Kidney (tissue), 14 donors: ENCODE data around the gene RASGRP2. TPM values are rescaled to one million over a fixed set of nuclear protein-coding genes. Genes with fewer than 3 reads are reported as not detected.

Source experiments
- DNase-seq, 5 donors: peaks; one replicate each; pipeline ENCODE4 v3.0.0-alpha.2; 2013 to 2020
- FAIRE-seq: peaks from 2 replicates; lab custom pipeline; 2012; peaks lifted over from hg19 to GRCh38; lab: Jason Lieb, UNC
- H3K27ac ChIP-seq, 2 donors: one replicate each; pipeline ENCODE4 v1.7.0; 2013; ENCODE audit warnings: low read depth in 2 of 2, low read length in 2 of 2, inconsistent platforms in 1 of 2
- H3K27me3 ChIP-seq: one replicate; pipeline ENCODE4 v1.7.1; 2013; ENCODE audit warnings: low read length, inconsistent platforms; ENCODE audit not compliant: control insufficient read depth, insufficient read depth
- H3K36me3 ChIP-seq, 3 donors: one replicate each; pipeline versions ENCODE4 v1.7.0 to v1.7.1; 2013; ENCODE audit warnings: low read length in 3 of 3, control low read depth in 1 of 3, inconsistent platforms in 1 of 3; ENCODE audit not compliant: insufficient read depth in 3 of 3, control insufficient read depth in 2 of 3
- H3K4me1 ChIP-seq, 3 donors: one replicate each; pipeline versions ENCODE4 v1.7.0 to v1.7.1; 2013; ENCODE audit warnings: low read length in 3 of 3, inconsistent platforms in 1 of 3, low read depth in 1 of 3; ENCODE audit not compliant: control insufficient read depth in 2 of 3, insufficient read depth in 2 of 3
- H3K4me3 ChIP-seq, 3 donors: one replicate each; pipeline versions ENCODE4 v1.7.0 to v1.8.1; 2013; ENCODE audit warnings: low read length in 3 of 3, control low read depth in 1 of 3, inconsistent platforms in 1 of 3
- H3K9ac ChIP-seq, 3 donors: one replicate each; pipeline versions ENCODE4 v1.7.0 to v1.7.1; 2013; ENCODE audit warnings: low read length in 3 of 3, control low read depth in 1 of 3, inconsistent platforms in 1 of 3
- H3K9me3 ChIP-seq, 3 donors: one replicate each; pipeline versions ENCODE4 v1.7.0 to v1.7.1; 2013; ENCODE audit warnings: low read length in 3 of 3, control low read depth in 1 of 3, inconsistent platforms in 1 of 3; ENCODE audit not compliant: control insufficient read depth in 2 of 3, insufficient read depth in 1 of 3
- CTCF ChIP-seq: IDR thresholded peaks from 3 replicates; pipeline ENCODE4 v1.5.1; 2012; ENCODE audit warnings: mild to moderate bottlenecking, moderate library complexity, borderline replicate concordance; ENCODE audit not compliant: insufficient read depth; ENCODE audit errors: extremely low read depth
- intact Hi-C: fragments of 100-400 bp; cut with DNase I; formaldehyde crosslinking; loops from one replicate; pipeline ENCODE4 v1.11.1; 2022
- polyA plus RNA-seq: library from polyadenylated mRNA; stranded (reverse); fragments of 350-450 nt; fragmentation: Illumina TruSeq; extraction: RNeasy Lipid Tissue Mini Kit (QIAGEN cat#74804); gene quantifications from one replicate; pipeline ENCODE4 v1.2.3, GENCODE V29; 2014; ENCODE audit warnings: low read depth, low replicate concordance; ENCODE audit not compliant: insufficient read depth
- total RNA-seq: library from RNA; stranded (reverse); fragmentation: NEBNext Ultra II Directional; extraction: Animal tissue kit (Norgen Biotek cat#: 25700); gene quantifications from one replicate; pipeline ENCODE4 v1.2.1, GENCODE V29; 2021
- donor health status: control.
- donor health status: control.
- donor health status: control.
- donor health status: control.
- donor health status: control.
- donor health status: DM: yes; HTN: yes; CAD: no.
- donor health status: Normal renal cell carcinoma (clear cell type).

RASGRP2 gene
- total and polyA plus RNA-seq, 2 donors from 2014 or later: 14.1 to 42.6 TPM

- no peaks in the 10 kb centered on the region for H3K4me1 ChIP-seq
- H3K9me3 ChIP-seq: no peaks in the 10 kb centered on the region
- DNase-seq: no peak
- no peaks in the 10 kb centered on the region for H3K36me3 ChIP-seq
- no peak overlapping the region for H3K27ac ChIP-seq
- no peak overlapping the region for H3K4me3 ChIP-seq
- no peaks in the 10 kb centered on the region for H3K27me3 ChIP-seq
- FAIRE-seq: no peak
- TF ChIP-seq CTCF: no peak
- no peak overlapping the region for H3K9ac ChIP-seq
- intact Hi-C loops: no loop called here
These were observed 47.9 kb downstream of the RASGRP2 start for GRCh38 chr11:64696045-64696444.

- intact Hi-C loops: no loop called here
- Histone ChIP-seq H3K4me3 (no peak overlapping the region), H3K9ac (no peak overlapping the region), H3K36me3 (no peaks in the 10 kb centered on the region), H3K4me1 (no peaks in the 10 kb centered on the region), H3K27me3 (no peaks in the 10 kb centered on the region), H3K27ac (no peak overlapping the region), H3K9me3 (no peaks in the 10 kb centered on the region)
- FAIRE-seq (no peak), DNase-seq (no peak)
- TF ChIP-seq CTCF: no peak
These were observed 48.4 kb downstream of the RASGRP2 start for GRCh38 chr11:64695548-64695947.

GRCh38 chr11:64694821-64695365 lies 49.0 kb downstream of the RASGRP2 start:
- H3K27ac ChIP-seq: no peak overlapping the region
- no peaks in the 10 kb centered on the region for H3K4me1 ChIP-seq
- intact Hi-C loops: no loop called here
- FAIRE-seq (no peak), DNase-seq (peak in 4 of 5 donors; percentile 88 to 94 (median 90))
- TF ChIP-seq CTCF: no peak
- no peak overlapping the region for H3K9ac ChIP-seq
- no peaks in the 10 kb centered on the region for H3K36me3 ChIP-seq
- H3K4me3 ChIP-seq: no peak overlapping the region
- H3K9me3 ChIP-seq: no peaks in the 10 kb centered on the region
- no peaks in the 10 kb centered on the region for H3K27me3 ChIP-seq
